NCI-H1092 treated with DMSO at 0.1 percent for 48 hours (cell line): Measurements from ENCODE around the gene TBC1D14.

Experiments used
- DNase-seq: peaks from one replicate; lab custom pipeline; 2025; lab: John Stamatoyannopoulos, UW

TBC1D14 gene

DNA sequence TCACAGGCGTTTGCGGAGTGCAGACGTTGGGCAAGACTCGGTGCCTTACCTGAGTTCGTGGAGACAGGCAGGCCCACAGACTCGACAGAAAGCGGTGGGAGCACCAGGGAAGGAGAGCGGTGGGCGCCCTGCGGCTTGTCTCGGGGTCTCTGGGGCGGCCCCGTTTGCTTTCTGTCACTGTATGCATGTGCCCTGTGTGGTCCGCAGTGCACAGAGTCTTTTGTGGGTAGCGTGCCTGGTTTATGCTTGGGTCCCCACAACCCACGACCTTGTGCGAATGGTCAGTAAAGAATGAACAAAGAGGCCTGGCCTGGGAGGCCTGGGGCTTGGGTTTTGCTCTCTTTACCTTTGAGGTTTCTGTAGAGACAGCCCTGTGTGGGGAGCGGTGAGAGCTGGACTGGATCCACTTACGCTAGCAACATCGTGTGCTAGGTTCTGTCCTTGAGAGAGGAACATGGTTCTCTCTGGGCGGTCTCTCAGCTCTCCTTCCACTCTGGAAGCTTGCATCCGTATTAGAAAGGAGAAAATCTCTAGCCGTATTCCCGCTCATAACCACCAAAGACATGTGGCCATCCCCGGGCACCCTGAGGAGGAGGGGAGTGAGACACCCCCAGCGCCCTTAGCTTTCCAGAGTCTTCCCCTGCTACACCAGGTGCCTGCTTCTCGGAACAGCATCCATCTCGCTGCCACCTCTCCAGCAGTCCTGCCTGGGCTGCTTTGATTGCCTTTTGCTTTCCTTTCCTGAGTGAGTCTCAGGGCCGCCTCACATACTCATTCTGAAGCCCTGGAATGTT lies 134.7 kb downstream of the TBC1D14 start:
- DNase-seq = no peak

DNA sequence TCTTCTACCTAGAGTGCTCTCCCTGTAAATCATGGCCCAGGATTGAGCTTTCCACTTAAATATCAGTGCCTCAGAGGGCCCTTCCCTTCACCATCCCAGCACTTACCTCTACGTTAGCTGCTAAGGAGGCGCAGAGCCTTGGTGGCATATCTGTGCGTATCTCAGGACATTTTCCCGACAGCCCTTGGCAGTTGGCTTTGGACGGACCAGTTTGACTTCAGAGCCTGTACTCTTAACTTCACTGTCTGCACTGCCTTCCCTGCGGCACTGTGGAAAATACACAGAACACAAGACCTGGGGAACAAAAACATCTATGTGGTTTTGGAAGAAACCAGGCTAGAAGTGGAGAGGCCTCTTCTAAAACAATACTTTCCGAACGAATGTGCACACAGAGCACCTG lies 135.9 kb downstream of the TBC1D14 start:
- DNase-seq = no peak

DNA sequence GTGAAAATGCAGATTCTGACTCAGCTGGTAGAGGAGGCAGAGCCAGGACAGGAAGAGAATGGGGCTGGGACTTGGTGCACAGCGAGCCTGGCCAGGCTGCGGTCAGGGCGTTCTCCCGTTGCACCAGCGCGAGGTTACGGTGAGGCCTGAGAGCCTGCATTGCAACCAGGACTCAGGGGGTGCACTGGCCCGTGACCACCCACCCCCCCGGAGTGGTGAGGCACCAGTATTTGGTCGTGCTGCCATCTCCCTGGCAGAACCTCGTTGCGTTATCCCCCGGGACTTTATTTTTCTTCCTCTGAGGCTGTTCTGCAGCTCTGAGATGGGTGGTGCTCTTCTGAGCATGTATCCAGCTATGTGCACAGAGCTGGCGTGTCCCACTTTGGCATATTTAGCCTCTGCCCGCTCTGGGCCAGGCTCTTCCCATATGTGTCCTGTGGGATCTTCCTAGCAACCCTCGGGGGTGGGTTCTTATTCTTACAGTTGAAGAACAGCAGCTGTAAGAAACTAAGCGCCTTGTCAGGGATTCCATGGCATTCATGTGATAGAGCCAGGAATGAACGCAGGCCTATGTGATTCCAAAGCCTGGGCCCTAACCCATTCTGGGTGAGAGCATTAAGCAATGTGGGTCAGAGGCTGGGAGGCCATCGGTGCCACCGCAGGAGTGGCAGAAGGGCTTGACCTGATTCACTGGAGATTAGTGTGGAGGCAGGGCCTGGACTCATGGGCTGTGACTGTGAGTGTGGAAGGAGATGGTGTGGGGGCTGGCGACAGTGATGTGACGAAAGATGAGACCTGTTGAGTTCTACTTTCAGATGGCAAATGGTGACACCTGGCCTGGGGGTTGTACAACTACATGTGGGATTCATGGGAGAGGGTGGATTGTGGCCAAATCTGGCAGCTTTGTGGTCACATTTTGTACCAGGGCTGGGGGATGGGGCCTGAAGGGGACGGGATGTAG lies 136.6 kb downstream of the TBC1D14 start:
- no peak for DNase-seq

GRCh38 chr4:7046971-7047370 lies 137.3 kb downstream of the TBC1D14 start:
- no peak for DNase-seq

- no peak for DNase-seq
Observed at GRCh38 chr4:7048642-7049041, 139.0 kb downstream of the TBC1D14 start.

- DNase-seq = no peak
Observed at GRCh38 chr4:7049295-7049694, 139.7 kb downstream of the TBC1D14 start.

DNA sequence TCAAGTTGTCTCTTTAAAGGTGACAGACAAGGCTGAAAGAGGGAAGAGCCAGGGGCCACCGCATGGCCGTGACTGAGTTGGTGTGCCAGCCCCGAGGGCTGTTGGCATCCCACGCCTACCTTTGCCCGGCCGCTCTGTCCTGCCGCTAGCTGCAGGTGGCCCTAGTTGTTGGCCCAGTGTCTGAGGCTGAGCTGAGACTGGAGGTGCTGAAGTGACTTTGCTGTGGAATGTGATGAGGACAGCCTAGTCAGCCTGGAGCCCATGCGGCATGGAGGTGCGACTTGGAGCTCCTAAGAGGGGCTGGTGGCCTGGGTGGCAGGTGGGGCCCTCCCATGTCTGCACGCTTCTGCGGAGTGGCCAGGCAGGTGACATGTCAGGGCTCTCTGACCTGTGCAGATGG lies 140.1 kb downstream of the TBC1D14 start:
- no peak for DNase-seq

DNA sequence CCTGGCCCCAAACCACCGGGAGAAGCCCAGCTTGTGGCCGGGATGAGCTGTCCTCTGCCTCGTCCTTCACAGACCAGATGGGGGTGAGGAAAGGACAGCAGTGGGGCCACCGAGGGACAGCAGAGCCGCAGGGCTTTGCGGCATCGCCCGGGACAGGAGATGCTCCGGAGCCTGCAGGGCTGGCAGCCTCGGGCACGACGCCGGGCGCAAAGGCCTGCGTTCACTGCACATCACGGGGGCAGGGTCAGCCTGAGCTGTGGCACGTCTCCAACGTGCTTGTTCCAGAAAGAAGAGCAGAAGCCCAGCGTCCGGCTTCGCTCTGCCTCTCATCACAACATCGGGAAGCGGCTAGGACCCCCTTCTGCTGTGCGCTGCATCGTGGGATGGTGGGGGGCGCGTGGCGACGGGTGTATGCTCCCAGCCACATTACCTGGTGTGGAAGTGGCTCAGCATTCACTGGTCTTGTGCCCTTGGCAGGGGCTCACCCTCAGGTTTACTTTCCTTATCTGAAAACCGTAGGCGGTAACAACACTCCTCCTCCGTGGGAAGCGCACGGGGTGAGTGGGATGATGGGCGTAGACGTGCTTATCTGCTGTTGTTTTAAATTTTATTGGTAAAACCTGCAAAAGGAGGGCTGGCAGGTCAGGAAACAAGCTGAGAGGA lies 141.0 kb downstream of the TBC1D14 start:
- DNase-seq = no peak

GRCh38 chr4:7051144-7051495 lies 141.5 kb downstream of the TBC1D14 start:
- no peak for DNase-seq

DNA sequence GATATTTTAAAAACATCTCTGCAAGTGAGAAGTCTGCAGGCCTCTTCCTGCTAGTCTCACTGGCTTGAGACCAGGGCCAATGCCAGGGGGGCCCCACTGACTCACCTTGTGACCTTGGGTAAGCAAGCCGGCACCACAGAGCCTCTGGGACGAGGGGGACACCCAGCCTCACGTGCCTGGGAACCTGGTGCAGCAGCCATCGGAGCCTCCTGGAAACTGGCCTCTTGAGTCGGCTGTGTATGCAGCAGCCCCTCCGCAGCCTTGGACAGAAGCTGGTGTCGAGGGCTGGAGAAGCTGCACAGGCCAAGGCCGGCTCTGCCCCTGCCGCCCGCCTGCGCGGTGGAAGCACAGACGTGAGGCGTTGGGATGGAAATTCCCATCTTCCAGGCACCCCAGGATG lies 142.3 kb downstream of the TBC1D14 start:
- no peak for DNase-seq

DNA sequence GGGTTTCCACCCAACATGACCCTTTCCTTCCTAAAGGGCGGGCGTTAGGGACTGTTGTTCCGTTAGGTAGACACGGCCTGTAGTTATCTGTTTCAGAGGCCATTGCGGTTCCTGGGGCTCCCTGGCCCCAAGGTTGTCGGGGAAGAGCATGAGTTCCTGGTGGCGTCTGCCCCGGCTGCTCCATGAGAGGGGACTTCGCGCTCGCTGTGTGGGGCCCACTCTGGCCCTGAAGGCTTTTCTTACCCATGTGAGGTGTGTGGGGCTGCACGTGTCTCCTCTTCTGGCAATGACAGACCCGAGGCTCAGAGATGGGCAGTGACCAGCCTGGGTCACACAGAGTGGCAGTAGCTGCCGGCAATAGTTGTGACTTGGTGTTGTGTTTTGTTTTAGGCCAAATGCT lies 142.7 kb downstream of the TBC1D14 start:
- DNase-seq = no peak

DNA sequence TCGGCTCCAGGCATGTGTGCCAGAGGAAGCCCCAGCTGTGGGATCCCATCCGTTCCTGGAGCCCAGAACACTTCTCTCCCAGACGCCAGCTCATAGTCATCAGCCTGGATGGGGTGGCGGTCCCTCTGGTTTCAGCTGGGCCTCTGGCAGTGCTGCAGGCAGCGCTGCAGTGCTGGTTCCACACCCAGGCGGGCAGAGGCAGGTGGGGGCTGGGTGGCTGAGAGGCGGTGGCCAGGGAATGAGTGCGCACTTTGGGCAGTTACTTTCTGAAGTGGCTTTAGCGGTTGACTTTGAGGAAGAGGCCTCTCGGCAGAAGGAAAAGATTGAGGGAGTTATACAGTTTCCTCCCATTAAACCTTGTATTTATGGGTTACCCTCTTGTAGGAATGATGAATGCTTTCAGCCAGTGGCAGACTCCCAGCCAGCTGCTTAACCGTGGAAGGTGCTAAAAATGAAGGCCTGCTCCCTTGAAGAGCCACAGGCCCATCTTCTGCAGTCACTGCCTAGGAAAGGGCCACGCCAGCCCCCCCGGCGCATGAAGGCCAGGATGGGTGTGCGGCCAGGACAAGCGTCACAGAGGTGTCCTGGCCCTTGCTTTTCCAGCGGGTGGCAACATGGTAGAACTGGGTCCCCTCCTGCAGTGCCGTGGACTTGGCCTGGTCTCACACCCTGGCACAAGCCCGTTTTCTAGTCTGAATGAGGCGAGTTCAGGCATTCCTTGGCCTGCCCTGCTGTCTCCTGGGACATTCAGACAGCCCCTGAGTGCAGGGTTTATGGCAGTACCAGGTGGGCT lies 143.5 kb downstream of the TBC1D14 start:
- no peak for DNase-seq

DNA sequence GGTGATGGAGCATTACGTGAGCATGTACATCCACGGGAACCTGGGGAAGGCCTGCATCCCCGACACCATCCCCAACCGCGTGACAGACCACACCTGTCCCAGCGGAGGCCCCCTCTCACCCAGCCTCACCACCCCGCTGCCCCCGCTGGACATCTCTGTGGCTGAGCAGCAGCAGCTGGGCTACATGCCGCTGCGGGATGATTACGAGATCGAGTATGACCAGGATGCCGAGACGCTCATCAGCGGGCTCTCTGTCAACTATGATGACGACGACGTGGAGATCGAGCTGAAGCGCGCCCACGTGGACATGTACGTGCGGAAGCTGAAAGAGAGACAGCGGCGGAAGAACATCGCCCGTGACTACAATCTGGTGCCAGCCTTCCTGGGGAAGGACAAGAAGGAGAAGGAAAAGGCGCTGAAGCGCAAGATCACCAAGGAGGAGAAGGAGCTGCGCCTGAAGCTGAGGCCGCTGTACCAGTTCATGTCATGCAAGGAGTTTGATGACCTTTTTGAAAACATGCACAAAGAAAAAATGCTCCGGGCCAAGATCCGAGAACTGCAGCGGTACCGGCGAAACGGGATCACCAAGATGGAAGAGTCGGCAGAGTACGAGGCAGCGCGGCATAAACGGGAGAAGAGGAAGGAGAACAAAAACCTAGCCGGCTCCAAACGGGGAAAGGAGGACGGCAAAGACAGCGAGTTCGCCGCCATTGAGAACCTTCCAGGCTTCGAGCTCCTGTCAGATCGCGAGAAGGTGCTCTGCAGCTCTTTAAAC lies 144.7 kb downstream of the TBC1D14 start:
- DNase-seq = no peak

- no peak for DNase-seq
Observed at GRCh38 chr4:7055111-7055989, 145.7 kb downstream of the TBC1D14 start.

- DNase-seq = no peak
Observed at GRCh38 chr4:7055990-7056325, 146.3 kb downstream of the TBC1D14 start.

DNA sequence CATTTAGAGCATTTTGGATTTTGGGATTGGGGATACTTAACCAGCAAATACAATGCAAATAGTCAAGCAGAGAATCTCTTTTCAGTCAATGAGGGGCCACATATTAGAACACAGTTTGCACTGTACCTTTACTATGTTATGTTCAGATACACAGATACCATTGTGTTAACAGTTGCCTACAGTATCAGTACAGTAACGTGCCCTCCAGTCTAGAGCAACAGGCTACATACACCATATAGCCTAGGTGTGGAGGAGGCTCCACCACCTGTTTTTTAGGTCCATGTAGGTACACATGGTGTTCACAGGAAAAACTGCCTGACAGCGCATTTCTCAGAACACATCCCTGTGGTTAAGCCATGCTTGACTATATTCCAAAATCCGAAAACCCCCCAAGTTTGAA lies 149.2 kb downstream of the TBC1D14 start:
- no peak for DNase-seq

- DNase-seq = no peak
Observed at GRCh38 chr4:7059662-7060061, 150.0 kb downstream of the TBC1D14 start.

GRCh38 chr4:7060346-7061150 lies 150.9 kb downstream of the TBC1D14 start:
- no peak for DNase-seq

GRCh38 chr4:7061815-7062214 lies 152.2 kb downstream of the TBC1D14 start:
- DNase-seq = no peak
